Measurements from ENCODE around the gene PPID. TPM values are rescaled to one million over a fixed set of nuclear protein-coding genes. Genes with fewer than 3 reads are reported as not detected.

The PPID gene
- total and polyA plus RNA-seq, 2 of the 13 experiments (the other 11 are each of a cell fraction or from before 2014, with no cell fraction given): 15.4 to 63.4 TPM

GRCh38 chr4:158722917-158723793 lies at the start of gene PPID (continued):
- TF ChIP-seq PATZ1 (CRISPR knock-in tag; IDR thresholded peaks at IDR 0.05) (peak; percentile 66), ZBTB7A (CRISPR knock-in tag; IDR thresholded peaks at IDR 0.05) (no peak), NFRKB (IDR thresholded peaks at IDR 0.05) (no peak), ZNF251 (CRISPR knock-in tag; IDR thresholded peaks at IDR 0.05) (no peak), ZNF841 (CRISPR knock-in tag; IDR thresholded peaks at IDR 0.05; ENCODE audit: borderline replicate concordance) (no peak), ZNF468 (CRISPR knock-in tag; IDR thresholded peaks at IDR 0.05) (no peak), ZMYM2 (CRISPR knock-in tag; IDR thresholded peaks at IDR 0.05) (peak; percentile 9; the same call in 1 of the 2 replicates), ATF7 (IDR thresholded peaks at IDR 0.05) (no peak), ATF7 (CRISPR knock-in tag; IDR thresholded peaks at IDR 0.05) (no peak), ZNF607 (CRISPR knock-in tag; IDR thresholded peaks at IDR 0.05; ENCODE audit: borderline replicate concordance) (peak; percentile 47; the same call in 1 of the 2 replicates), ZBTB39 (CRISPR knock-in tag; IDR thresholded peaks at IDR 0.05) (no peak), ZBTB20 (CRISPR knock-in tag; IDR thresholded peaks at IDR 0.05; ENCODE audit: borderline replicate concordance, low read depth) (peak; percentile 83), ONECUT2 (CRISPR knock-in tag; IDR thresholded peaks at IDR 0.05) (peak; percentile 68; the same call in 1 of the 2 replicates), SMAD3 (CRISPR knock-in tag; IDR thresholded peaks at IDR 0.05) (peak; percentile 77), HBP1 (CRISPR knock-in tag; IDR thresholded peaks at IDR 0.05; ENCODE audit: low read depth) (peak; percentile 91), NKX3-1 (CRISPR knock-in tag; IDR thresholded peaks at IDR 0.05) (peak; percentile 88; the same call in 1 of the 2 replicates), TERF1 (CRISPR knock-in tag; IDR thresholded peaks at IDR 0.05) (no peak), SKI (IDR thresholded peaks at IDR 0.05; ENCODE audit: partially characterized antibody) (no peak), ZNF629 (CRISPR knock-in tag; conservative IDR thresholded peaks at IDR 0.05) (peak; percentile 34), TAF1 (CRISPR knock-in tag; IDR thresholded peaks at IDR 0.05) (peak; percentile 82), ZNF552 (CRISPR knock-in tag; IDR thresholded peaks at IDR 0.05; ENCODE audit: borderline replicate concordance) (peak; percentile 23; the same call in 1 of the 2 replicates), ZNF343 (CRISPR knock-in tag; IDR thresholded peaks at IDR 0.05) (peak; percentile 26; the same call in 1 of the 2 replicates), ZNF883 (CRISPR knock-in tag; IDR thresholded peaks at IDR 0.05; ENCODE audit: not compliant biosample characterization) (no peak), RARG (CRISPR knock-in tag; IDR thresholded peaks at IDR 0.05; ENCODE audit: low read depth) (no peak)

All from HepG2 (cell line).